Measurements from ENCODE around the gene PCP4L1.

- TF ChIP-seq, protein P1, sequence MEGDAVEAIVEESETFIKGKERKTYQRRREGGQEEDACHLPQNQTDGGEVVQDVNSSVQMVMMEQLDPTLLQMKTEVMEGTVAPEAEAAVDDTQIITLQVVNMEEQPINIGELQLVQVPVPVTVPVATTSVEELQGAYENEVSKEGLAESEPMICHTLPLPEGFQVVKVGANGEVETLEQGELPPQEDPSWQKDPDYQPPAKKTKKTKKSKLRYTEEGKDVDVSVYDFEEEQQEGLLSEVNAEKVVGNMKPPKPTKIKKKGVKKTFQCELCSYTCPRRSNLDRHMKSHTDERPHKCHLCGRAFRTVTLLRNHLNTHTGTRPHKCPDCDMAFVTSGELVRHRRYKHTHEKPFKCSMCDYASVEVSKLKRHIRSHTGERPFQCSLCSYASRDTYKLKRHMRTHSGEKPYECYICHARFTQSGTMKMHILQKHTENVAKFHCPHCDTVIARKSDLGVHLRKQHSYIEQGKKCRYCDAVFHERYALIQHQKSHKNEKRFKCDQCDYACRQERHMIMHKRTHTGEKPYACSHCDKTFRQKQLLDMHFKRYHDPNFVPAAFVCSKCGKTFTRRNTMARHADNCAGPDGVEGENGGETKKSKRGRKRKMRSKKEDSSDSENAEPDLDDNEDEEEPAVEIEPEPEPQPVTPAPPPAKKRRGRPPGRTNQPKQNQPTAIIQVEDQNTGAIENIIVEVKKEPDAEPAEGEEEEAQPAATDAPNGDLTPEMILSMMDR (IDR thresholded peaks at IDR 0.05), result no peak
- TF ChIP-seq POLR2A (IDR thresholded peaks at IDR 0.05) (no peak), POLR2AphosphoS5 (IDR thresholded peaks at IDR 0.05) (no peak), EP300 (IDR thresholded peaks at IDR 0.05) (no peak)
These were observed 40.8 kb downstream of the PCP4L1 start for GRCh38 chr1:161299347-161299746.
